Sigmoid colon (tissue), 7 donors: ENCODE results near the gene ACMSD. TPM values are rescaled to one million over a fixed set of nuclear protein-coding genes. Genes with fewer than 3 reads are reported as not detected.
"Not testable (repeated sequence)": the region's sequence is repeated elsewhere in the genome, so short reads cannot be mapped to it uniquely, and the experiment has no call there.

ENCODE experiments used
- DNase-seq: peaks from one replicate; pipeline ENCODE4 v3.0.0-alpha.2; 2019
- H3K27ac ChIP-seq, 4 donors: fragments of 200-600 bp; sonication (generic); one replicate each; pipeline ENCODE4 v1.5.1; 2016 to 2019; ENCODE audit warnings: mild to moderate bottlenecking in 1 of 4
- H3K27me3 ChIP-seq, 3 donors: fragments of 200-600 bp; sonication (generic); one replicate each; pipeline ENCODE4 v1.5.1; 2019; ENCODE audit warnings: mild to moderate bottlenecking in 1 of 3
- H3K36me3 ChIP-seq, 4 donors: fragments of 200-600 bp; sonication (generic); one replicate each; pipeline ENCODE4 v1.5.1; 2016 to 2019
- H3K4me1 ChIP-seq, 4 donors: fragments of 200-600 bp; sonication (generic); one replicate each; pipeline ENCODE4 v1.5.1; 2017 to 2019
- H3K4me3 ChIP-seq, 4 donors: fragments of 200-600 bp; sonication (generic); one replicate each; pipeline ENCODE4 v1.5.1; 2017 to 2019; ENCODE audit warnings: mild to moderate bottlenecking in 2 of 4, moderate library complexity in 1 of 4
- H3K9me3 ChIP-seq, 4 donors: fragments of 200-600 bp in 3 of 4; sonication (generic) in 3 of 4; one replicate each; pipeline versions ENCODE4 v1.5.1 to v1.6.1; 2013 to 2019
- EP300 ChIP-seq, 4 donors: sonication (generic); formaldehyde crosslinking; IDR thresholded peaks; one replicate each; pipeline ENCODE4 v1.6.1; 2017; ENCODE audit warnings: antibody characterized with exemption in 4 of 4
- POLR2A ChIP-seq, 2 donors: fragments of 450-650 bp; IDR thresholded peaks; one replicate each; pipeline ENCODE4 v1.6.1; 2016; ENCODE audit warnings: antibody characterized with exemption in 2 of 2, mild to moderate bottlenecking in 2 of 2, moderate library complexity in 2 of 2
- POLR2AphosphoS5 ChIP-seq, 4 donors: sonication (generic); formaldehyde crosslinking; IDR thresholded peaks; one replicate each; pipeline ENCODE4 v1.6.1; 2017; ENCODE audit warnings: antibody characterized with exemption in 4 of 4
- WGBS, 2 donors: extraction: QIAGEN DNeasy Blood & Tissue Kit; methylation state at CpG; one replicate each; pipeline ENCODE4 v1.1.7; 2013; 5-methylcytosine and 5-hydroxymethylcytosine counted together
- intact Hi-C: fragments of 100-400 bp; cut with DNase I; formaldehyde crosslinking; loops from one replicate; pipeline ENCODE4 v1.15.1; 2023
- polyA plus RNA-seq, 3 donors: library from polyadenylated mRNA; stranded (reverse); fragments of 200-250 nt; gene quantifications; one replicate each; pipeline ENCODE4 v1.2.3, GENCODE V29; 2013
- total RNA-seq, 4 donors: library from RNA; depleted of rRNA; stranded (reverse); fragments of >200 nt; gene quantifications; one replicate each; pipeline ENCODE4 v1.1.0, GENCODE V29; 2016
- TF ChIP-seq, protein P1 (sequence below), 4 experiments: fragments of 450-650 bp in 3 of 4; fragments of 200-600 bp in 1 of 4; IDR thresholded peaks; one replicate each; pipeline ENCODE4 v1.5.1; 2016 to 2019; ENCODE audit warnings: antibody characterized with exemption in 4 of 4, mild to moderate bottlenecking in 3 of 4, moderate library complexity in 2 of 4
- donor health status: healthy with polysubstance abuse.
- donor health status: Bipolar disorder and iron deficiency.
- donor health status: healthy.

ACMSD gene
- total and polyA plus RNA-seq, 7 donors: not detected

DNA sequence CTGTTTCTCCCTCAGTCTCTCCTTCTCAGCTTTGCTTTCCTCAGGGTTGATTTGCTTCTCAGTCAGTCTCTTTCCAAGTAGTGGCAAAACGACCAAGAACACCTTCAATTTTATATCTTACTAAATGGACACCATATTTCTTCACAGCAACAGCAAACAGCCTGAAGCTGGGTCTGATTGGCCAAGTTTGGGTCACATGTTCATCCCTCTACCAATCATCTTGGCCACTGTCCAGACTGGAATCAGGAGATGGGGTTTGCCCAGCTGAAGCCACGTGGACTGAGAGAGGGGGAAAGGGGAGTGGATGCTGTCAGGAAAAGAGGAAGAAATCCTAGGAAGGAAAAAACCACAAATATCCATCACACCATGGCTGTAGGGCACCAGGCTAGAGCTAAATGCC is 42.0 kb upstream of the ACMSD start:
- Histone ChIP-seq H3K27me3 (no peaks in the 10 kb centered on the region), H3K4me1 (no peaks in the 10 kb centered on the region), H3K27ac (no peak overlapping the region), H3K36me3 (no peaks in the 10 kb centered on the region), H3K9me3 (no peaks in the 10 kb centered on the region), H3K4me3 (no peak overlapping the region)
- intact Hi-C loops: no loop called here
- no peak for DNase-seq
- WGBS, 2 donors: 22 to 64% methylated on average over 2 of the region's 2 CpGs
- TF ChIP-seq EP300 (IDR thresholded peaks at IDR 0.05): no peak
- TF ChIP-seq POLR2AphosphoS5 (IDR thresholded peaks at IDR 0.05): no peak
- TF ChIP-seq, protein P1, sequence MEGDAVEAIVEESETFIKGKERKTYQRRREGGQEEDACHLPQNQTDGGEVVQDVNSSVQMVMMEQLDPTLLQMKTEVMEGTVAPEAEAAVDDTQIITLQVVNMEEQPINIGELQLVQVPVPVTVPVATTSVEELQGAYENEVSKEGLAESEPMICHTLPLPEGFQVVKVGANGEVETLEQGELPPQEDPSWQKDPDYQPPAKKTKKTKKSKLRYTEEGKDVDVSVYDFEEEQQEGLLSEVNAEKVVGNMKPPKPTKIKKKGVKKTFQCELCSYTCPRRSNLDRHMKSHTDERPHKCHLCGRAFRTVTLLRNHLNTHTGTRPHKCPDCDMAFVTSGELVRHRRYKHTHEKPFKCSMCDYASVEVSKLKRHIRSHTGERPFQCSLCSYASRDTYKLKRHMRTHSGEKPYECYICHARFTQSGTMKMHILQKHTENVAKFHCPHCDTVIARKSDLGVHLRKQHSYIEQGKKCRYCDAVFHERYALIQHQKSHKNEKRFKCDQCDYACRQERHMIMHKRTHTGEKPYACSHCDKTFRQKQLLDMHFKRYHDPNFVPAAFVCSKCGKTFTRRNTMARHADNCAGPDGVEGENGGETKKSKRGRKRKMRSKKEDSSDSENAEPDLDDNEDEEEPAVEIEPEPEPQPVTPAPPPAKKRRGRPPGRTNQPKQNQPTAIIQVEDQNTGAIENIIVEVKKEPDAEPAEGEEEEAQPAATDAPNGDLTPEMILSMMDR (IDR thresholded peaks at IDR 0.05): no peak
- TF ChIP-seq POLR2A (IDR thresholded peaks at IDR 0.05): no peak

DNA sequence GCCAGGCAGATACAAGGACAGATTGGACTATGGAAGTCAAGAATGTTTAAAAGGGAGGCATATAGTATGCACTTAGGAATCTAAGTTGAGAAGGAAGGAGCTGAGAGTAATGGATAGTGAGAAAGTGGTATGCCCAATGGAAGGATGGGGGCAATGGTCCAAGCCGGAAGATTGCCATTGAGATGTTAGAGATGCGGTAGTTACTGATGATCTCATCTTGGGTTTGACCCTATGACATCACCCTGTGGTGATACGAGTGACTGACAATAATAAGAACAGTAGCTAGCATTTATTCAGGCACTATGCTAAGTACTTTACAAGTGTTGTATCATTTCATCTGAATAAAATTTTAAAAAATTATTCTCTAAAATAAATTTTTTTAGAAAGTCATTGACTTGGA is 38.5 kb upstream of the ACMSD start:
- H3K9me3 ChIP-seq: peaks cover 0 to 7% (median 0%) of the 10 kb centered on the region in 4 donors
- H3K27me3 ChIP-seq: no peaks in the 10 kb centered on the region
- intact Hi-C loops: no loop called here
- H3K27ac ChIP-seq: no peak overlapping the region
- 78 to 94% methylated on average over 3 of the region's 3 CpGs for WGBS, 2 donors
- H3K36me3 ChIP-seq: no peaks in the 10 kb centered on the region
- DNase-seq: no peak
- no peaks in the 10 kb centered on the region for H3K4me1 ChIP-seq
- TF ChIP-seq EP300 (IDR thresholded peaks at IDR 0.05) (no peak), POLR2AphosphoS5 (IDR thresholded peaks at IDR 0.05) (no peak), POLR2A (IDR thresholded peaks at IDR 0.05) (no peak)
- TF ChIP-seq, protein P1 (IDR thresholded peaks at IDR 0.05): no peak
- no peak overlapping the region for H3K4me3 ChIP-seq

DNA sequence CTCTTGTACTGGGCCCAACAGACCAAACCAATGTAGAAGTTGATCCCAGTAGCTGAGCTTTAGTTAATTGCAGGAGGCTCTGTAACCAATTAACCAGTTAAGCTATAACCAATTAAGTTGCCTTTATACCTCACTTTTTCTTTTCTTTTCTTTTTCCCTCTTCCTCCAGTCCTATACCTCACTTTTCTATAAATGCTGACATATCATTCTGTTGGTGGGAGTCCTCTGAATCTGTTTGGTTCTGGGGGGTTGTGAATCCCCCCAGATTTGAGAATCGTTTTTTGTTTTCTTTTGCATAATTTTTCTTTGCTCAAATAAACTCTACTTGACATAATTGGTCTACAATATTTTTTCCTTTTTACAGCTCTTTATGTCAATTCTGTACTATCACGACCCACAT is 38.1 kb upstream of the ACMSD start:
- no peak for DNase-seq
- no peak for TF ChIP-seq EP300 (IDR thresholded peaks at IDR 0.05)
- intact Hi-C loops: no loop called here
- 68 to 88% methylated on average over 2 of the region's 2 CpGs for WGBS, 2 donors
- Histone ChIP-seq H3K4me1 (no peaks in the 10 kb centered on the region), H3K36me3 (no peaks in the 10 kb centered on the region), H3K4me3 (no peak overlapping the region), H3K27ac (no peak overlapping the region), H3K27me3 (no peaks in the 10 kb centered on the region), H3K9me3 (peaks cover 0 to 7% (median 0%) of the 10 kb centered on the region in 4 donors)

DNA sequence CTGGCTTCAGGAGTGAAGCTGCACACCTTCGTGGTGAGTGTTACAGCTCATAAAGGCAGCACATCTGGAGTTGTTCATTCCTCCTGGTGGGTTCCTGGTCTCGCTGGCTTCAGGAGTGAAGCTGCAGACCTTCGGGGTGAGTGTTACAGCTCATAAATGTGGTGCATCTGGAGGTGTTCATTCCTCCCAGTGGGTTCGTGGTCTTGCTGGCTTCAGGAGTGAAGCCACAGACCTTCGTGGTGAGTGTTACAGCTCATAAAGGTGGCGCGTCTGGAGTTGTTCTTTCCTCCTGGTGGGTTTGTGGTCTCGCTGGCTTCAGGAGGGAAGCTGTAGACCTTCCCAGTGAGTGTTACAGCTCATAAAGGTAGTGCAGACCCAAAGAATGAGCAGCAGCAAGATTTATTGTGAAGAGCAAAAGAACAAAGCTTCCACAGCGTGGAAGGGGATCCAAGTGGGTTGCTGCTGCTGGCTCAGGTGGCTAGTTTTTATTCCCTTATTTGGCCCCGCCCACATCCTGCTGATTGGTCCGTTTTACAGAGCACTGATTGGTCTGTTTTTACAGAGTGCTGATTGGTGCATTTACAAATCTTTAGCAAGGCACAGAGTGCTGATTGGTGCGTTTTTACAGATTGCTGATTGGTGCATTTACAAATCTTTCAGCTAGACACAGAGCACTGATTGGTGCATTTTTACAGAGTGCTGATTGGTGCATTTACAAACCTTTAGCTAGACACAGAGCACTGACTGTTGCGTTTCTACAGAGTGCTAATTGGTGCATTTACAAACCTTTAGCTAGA is 34.6 kb upstream of the ACMSD start:
- H3K9me3 ChIP-seq, H3K27ac ChIP-seq, DNase-seq, intact Hi-C loops, H3K4me3 ChIP-seq, H3K36me3 ChIP-seq, H3K4me1 ChIP-seq, H3K27me3 ChIP-seq: not testable (repeated sequence)
- WGBS, 2 donors: 63 to 74% methylated on average over 13 of the region's 13 CpGs

DNA sequence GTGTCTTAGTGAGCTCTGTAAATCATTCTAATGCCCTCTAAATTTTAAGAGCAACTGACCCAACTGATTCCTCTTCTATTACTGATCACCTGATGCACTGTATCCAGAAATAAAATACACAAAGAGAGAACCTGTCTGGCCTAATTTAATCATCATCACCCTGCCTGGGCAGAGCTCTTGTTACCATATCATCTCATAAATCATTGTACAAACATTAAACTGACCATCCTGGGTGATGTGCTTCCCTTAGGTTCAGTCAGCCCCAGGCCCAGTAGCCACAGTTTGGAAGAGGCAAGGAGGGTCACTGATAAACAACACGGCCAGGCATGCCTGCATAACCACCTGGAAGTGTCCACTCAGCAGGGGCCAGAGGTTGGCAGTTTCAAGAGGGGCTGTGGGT is 22.7 kb upstream of the ACMSD start:
- H3K4me1 ChIP-seq: no peaks in the 10 kb centered on the region
- no peaks in the 10 kb centered on the region for H3K27me3 ChIP-seq
- H3K4me3 ChIP-seq: no peak overlapping the region
- intact Hi-C loops: no loop called here
- H3K36me3 ChIP-seq: no peaks in the 10 kb centered on the region
- WGBS, 2 donors: 50 to 54% methylated on average over 1 of the region's 1 CpG
- H3K9me3 ChIP-seq: peaks cover 8 to 10% (median 9%) of the 10 kb centered on the region in 4 donors
- no peak for DNase-seq
- TF ChIP-seq POLR2AphosphoS5 (IDR thresholded peaks at IDR 0.05) (no peak), POLR2A (IDR thresholded peaks at IDR 0.05) (no peak), EP300 (IDR thresholded peaks at IDR 0.05) (no peak)
- TF ChIP-seq, protein P1 (IDR thresholded peaks at IDR 0.05): no peak
- H3K27ac ChIP-seq: no peak overlapping the region

DNA sequence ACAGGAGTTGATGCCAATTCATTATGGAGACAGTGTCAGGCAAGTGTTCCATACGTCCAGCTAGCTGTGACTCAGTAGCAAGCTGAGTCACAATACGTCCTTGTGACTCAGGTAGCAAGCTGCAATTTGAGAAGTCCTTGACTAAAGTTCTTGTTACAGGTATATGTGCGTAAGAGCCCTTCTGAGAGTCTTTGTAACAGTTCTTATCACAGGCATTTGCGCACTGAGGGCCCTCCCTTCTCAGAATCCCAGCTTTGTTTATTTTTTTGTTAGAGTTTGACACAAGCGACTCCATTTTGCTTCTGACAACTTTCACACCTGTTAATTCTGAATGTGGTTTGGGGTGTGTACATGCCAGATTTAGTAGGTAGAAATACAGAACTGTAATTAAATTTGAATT is 20.1 kb upstream of the ACMSD start:
- H3K27me3 ChIP-seq: no peaks in the 10 kb centered on the region
- intact Hi-C loops: no loop called here
- H3K27ac ChIP-seq: no peak overlapping the region
- 62 to 79% methylated on average over 5 of the region's 5 CpGs for WGBS, 2 donors
- no peaks in the 10 kb centered on the region for H3K4me1 ChIP-seq
- H3K9me3 ChIP-seq: no peaks in the 10 kb centered on the region
- H3K4me3 ChIP-seq: no peak overlapping the region
- no peaks in the 10 kb centered on the region for H3K36me3 ChIP-seq
- no peak for TF ChIP-seq EP300 (IDR thresholded peaks at IDR 0.05)
- TF ChIP-seq, protein P1 (IDR thresholded peaks at IDR 0.05): no peak
- TF ChIP-seq POLR2AphosphoS5 (IDR thresholded peaks at IDR 0.05): no peak
- no peak for TF ChIP-seq POLR2A (IDR thresholded peaks at IDR 0.05)
- no peak for DNase-seq
